Tongue (tissue), 2 donors: ENCODE results near the gene SBF1. TPM values are rescaled to one million over a fixed set of nuclear protein-coding genes. Genes with fewer than 3 reads are reported as not detected.
"Not testable (repeated sequence)": the region's sequence is repeated elsewhere in the genome, so short reads cannot be mapped to it uniquely, and the experiment has no call there.

ENCODE experiments used
- DNase-seq: peaks from one replicate; pipeline ENCODE4 v3.0.0-alpha.2; 2015
- total RNA-seq: library from RNA; depleted of rRNA; stranded (reverse); fragments of >200 nt; gene quantifications from one replicate; pipeline ENCODE4 v1.2.3, GENCODE V29; 2014

Gene SBF1, protein sequence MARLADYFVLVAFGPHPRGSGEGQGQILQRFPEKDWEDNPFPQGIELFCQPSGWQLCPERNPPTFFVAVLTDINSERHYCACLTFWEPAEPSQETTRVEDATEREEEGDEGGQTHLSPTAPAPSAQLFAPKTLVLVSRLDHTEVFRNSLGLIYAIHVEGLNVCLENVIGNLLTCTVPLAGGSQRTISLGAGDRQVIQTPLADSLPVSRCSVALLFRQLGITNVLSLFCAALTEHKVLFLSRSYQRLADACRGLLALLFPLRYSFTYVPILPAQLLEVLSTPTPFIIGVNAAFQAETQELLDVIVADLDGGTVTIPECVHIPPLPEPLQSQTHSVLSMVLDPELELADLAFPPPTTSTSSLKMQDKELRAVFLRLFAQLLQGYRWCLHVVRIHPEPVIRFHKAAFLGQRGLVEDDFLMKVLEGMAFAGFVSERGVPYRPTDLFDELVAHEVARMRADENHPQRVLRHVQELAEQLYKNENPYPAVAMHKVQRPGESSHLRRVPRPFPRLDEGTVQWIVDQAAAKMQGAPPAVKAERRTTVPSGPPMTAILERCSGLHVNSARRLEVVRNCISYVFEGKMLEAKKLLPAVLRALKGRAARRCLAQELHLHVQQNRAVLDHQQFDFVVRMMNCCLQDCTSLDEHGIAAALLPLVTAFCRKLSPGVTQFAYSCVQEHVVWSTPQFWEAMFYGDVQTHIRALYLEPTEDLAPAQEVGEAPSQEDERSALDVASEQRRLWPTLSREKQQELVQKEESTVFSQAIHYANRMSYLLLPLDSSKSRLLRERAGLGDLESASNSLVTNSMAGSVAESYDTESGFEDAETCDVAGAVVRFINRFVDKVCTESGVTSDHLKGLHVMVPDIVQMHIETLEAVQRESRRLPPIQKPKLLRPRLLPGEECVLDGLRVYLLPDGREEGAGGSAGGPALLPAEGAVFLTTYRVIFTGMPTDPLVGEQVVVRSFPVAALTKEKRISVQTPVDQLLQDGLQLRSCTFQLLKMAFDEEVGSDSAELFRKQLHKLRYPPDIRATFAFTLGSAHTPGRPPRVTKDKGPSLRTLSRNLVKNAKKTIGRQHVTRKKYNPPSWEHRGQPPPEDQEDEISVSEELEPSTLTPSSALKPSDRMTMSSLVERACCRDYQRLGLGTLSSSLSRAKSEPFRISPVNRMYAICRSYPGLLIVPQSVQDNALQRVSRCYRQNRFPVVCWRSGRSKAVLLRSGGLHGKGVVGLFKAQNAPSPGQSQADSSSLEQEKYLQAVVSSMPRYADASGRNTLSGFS (N-terminal part only)
- total RNA-seq = 61.7 TPM

- DNase-seq = peak; percentile 97
These were observed at the start of gene SBF1 for GRCh38 chr22:50474710-50475651. Gene SBF1 (minus strand): TSS chr22:50475035. CDS start chr22:50474840, 195 bp downstream.

DNA sequence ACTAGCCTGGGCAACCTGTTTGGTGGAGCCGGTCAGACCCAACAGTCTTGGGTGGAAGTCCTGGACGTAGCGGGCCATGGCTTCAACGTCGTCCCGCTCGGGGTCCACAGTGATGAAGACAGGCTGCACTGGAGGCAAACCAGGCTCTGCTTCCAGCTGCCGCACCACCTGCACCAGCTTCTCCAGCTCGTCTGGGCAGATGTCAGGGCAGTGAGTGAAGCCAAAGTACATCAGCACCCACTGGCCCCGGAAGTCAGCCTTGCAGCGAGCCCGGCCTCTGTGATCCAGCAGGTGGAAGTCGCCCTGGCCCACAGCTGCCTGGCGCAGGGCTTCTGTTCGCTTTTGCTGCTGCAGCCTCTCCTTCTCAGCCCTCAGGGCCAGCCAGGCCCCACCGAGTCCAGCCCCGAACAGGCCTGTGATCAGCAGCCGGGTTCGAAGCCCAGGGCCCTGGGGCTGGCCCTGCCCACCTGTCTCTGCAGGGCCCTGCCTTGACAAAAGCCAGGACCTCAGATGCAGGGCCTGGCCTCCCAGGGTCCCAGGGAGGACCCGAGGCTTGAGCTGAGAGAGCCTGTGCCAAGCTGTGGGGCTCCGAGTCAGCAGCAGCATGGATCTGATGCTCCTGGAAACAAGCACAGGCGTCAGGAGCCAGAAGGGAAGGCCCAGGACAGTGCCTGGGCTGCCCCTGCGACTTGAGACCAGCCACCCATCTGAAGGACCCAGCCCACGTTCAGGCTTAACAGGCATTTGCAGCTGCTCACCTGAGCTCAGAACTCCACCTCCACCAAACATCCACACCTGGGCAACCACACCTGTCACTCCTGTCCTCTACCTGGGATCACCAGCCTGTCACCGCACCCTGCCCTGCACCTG, 49.2 kb upstream of the SBF1 start:
- no peak for DNase-seq

GRCh38 chr22:50523458-50523805, 48.6 kb upstream of the SBF1 start:
- no peak for DNase-seq

- no peak for DNase-seq
These were observed 48.1 kb upstream of the SBF1 start for GRCh38 chr22:50522806-50523438.

DNA sequence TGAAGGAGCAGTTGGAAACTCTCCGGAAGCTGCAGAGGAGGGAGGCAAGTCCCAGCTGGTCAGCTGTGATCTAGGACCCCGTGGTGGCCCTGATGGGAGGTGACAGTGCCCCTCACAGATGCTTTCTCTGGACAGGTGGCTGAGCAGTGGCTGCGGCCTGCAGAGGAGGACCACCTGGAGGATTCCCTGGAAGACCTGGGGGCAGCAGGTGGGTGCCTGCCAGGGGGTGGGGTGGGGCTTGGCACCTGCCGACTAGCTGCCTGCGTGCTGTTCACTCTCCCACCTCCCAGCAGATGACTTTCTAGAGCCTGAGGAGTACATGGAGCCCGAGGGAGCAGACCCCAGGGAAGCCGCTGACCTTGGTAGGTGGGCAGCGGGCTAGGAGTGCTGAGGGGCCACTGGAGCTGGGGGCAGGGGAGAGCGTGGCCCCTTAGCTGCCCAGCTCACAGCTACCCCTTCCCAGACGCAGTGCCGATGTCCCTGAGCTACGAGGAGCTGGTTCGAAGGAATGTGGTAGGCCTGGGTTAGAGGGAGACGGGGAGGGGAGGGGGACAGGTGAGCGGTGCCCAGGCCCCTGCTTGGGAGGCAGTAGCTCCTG, 47.5 kb upstream of the SBF1 start:
- DNase-seq = no peak

DNA sequence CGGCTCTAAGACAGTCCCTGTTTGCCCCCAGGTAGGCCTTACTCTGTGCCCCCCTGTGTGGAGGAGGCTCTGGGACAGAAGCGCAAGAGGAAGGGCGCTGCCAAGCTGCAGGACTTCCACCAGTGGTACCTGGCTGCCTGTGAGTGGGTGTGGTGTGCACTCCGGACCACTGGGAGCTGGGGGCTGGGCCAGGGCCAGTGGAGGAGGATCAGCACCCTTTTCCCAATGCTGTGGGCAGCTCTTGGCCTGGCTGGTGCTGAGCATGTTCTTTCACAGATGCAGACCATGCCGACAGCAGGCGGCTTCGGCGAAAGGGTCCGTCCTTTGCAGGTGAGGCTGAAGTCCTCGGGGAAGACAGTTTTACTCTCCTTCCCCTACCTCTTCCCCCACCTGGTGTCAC, 46.9 kb upstream of the SBF1 start:
- DNase-seq = no peak

- no peak for DNase-seq
These were observed 46.1 kb upstream of the SBF1 start for GRCh38 chr22:50520826-50521453.

DNA sequence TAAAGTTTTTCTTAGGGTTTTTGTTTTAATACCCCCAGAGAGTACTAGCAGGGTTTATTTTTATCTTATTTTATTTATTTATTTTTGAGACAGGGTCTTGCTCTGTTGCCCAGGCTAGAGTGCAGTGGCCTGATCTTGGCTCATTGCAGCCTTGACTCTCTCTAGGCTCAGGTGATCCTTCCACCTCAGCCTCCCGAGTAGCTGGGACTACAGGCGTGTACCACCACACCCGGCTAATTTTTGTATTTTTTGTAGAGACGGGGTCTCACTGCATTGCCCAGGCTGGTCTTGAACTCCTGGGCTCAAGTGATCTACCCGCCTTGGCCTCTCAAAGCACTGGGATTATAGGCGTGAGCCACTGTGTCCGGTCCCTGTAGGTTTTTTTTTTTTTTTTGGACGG, 45.3 kb upstream of the SBF1 start:
- DNase-seq = not testable (repeated sequence)

- no peak for DNase-seq
These were observed 44.3 kb upstream of the SBF1 start for GRCh38 chr22:50519151-50519550.

- DNase-seq = no peak
These were observed 43.8 kb upstream of the SBF1 start for GRCh38 chr22:50518606-50519005.

DNA sequence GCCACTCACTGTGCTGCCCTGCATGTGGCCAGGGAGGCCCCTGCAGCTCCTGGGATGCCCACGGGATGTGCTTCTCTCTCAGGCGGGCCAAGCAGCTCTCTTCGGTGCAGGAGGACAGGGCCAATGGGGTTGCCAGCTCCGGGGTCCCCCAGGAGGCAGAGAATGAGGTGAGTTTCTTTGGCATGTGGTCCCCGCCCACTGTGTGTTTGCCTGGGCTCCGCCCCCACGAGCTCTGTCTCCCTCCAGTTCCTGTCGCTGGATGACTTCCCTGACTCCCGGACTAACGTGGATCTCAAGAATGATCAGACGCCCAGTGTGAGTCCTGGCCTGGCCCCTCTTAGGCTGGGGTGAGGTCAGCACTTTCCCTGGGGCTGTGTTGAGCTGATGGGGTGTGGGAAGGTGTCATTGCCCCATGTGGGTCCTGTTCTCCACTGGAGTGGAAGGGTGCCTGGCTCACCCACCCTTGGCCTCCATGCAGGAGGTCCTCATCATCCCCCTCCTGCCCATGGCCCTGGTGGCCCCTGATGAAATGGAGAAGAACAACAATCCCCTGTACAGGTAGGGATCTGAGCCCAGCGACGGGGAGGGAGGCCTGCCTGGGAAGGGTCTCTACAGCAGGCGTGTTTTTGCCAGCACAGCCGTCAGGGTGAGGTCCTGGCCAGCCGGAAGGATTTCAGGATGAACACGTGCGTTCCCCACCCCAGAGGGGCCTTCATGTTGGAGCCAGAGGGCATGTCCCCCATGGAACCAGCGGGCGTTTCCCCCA, 42.8 kb upstream of the SBF1 start:
- no peak for DNase-seq

DNA sequence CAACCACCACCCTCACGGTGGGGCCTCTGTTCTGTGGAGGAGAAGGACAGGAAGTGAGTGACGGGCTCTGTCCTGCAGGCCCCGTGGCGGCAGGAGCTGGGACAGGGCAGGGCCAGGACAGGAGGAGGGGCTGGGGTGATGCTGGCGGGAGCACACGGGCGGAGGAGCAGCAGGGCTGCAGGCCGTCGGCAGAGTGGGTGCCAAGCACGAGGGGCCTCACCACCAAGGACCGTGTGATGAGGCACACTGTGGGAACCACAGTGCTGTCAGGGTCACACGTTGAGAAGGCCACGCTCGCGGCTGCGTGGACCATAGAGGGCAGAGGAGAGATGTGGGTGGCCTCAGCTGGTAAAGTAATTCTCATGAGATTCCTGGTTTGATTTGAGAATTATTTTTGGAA, 42.1 kb upstream of the SBF1 start:
- DNase-seq = no peak

DNA sequence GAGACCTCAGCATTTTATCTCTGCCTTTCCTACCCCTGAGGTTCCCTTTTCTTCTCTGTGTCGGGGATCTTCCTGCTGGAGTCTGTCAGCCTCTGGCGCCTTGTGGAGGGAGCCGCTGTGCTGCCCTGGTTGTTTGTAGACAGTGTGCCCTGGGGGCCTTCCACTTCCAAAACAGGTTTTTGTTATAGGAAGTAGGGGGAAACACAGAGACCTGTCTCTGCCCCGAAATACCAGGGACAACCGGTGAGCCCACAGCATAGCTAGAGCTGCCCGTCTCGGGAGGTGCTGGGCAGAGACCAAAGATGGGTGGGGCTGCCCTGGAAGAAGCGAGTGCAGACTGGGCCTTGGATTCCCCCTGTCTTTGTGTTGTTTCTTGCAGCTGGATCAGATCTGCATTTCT, 41.2 kb upstream of the SBF1 start:
- DNase-seq = no peak

DNA sequence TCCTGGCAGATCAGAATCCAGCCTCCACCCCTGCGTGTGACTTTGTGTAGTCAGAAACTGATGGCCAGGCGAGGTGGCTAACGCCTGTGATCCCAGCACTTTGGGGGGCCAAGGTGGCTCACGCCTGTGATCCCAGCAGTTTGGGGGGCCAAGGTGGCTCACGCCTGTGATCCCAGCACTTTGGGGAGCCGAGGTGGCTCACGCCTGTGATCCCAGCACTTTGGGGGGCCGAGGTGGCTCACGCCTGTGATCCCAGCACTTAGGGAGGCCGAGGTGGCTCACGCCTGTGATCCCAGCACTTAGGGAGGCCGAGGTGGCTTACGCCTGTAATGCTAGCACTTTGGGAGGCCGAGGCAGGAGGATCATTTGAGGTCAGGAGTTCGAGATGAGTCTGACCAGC, 38.3 kb upstream of the SBF1 start:
- DNase-seq = no peak

- no peak for DNase-seq
These were observed 34.1 kb upstream of the SBF1 start for GRCh38 chr22:50508897-50509296.

DNA sequence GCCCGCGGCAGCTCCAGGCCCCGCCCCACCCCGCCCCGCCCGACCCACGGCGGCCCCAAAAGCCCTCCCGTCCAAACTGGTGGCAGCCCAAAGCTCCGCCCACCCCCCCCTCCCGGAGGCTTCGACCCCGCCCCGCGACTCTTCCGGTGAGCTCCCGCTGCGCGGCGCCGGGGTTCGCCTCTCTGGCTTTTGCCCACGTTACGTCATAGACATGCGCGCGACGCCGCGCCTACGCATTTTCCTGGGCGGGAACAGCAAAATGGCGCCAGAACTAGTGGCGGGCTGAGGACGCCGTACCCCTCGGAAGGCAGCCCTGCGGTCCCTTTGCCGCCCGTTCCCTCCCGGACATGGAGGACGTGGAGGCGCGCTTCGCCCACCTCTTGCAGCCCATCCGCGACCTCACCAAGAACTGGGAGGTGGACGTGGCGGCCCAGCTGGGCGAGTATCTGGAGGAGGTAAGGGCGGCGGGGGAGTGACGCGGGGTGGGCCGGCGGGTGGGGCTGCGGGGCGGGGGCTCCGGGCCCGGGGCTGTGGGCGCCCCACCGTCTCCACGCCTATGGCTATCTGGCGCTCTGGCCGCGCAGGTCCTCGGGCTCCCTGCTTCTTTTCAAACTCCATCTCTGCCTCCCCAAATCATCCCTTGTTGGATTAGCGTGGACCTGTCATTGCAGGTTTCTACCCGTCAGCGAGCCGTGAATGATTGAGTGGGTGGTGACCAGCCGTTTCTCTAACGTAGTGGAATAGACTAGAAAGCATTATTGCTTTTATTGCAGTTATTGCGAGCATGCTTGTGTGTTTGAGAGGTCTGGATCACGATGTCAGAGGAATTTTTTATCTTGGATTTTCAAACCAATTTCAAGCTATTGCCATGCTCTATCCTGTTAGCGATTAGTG, 33.4 kb upstream of the SBF1 start, which contains the start of gene NCAPH2:
Gene NCAPH2 (plus strand): TSS at position 234 of the 894 bp plus-strand sequence. CDS start 114 bp downstream, at position 348.
- peak; percentile 99 for DNase-seq

- no peak for DNase-seq
These were observed 32.7 kb upstream of the SBF1 start, which contains the start of gene LMF2 for GRCh38 chr22:50507421-50507990. Gene LMF2 (minus strand): TSS chr22:50507702. CDS start chr22:50507675, 27 bp downstream.
